GM10847 (cell line): ENCODE measurements around the gene TMEM18.

ENCODE experiments used
- POLR2A ChIP-seq: IDR thresholded peaks from 2 replicates; pipeline ENCODE4 v1.6.1; 2011; ENCODE audit not compliant: insufficient read length; ENCODE audit errors: extremely low read depth

TMEM18 gene

GRCh38 chr2:625415-626333 lies 51.5 kb downstream of the TMEM18 start:
- no peak for TF ChIP-seq POLR2A

DNA sequence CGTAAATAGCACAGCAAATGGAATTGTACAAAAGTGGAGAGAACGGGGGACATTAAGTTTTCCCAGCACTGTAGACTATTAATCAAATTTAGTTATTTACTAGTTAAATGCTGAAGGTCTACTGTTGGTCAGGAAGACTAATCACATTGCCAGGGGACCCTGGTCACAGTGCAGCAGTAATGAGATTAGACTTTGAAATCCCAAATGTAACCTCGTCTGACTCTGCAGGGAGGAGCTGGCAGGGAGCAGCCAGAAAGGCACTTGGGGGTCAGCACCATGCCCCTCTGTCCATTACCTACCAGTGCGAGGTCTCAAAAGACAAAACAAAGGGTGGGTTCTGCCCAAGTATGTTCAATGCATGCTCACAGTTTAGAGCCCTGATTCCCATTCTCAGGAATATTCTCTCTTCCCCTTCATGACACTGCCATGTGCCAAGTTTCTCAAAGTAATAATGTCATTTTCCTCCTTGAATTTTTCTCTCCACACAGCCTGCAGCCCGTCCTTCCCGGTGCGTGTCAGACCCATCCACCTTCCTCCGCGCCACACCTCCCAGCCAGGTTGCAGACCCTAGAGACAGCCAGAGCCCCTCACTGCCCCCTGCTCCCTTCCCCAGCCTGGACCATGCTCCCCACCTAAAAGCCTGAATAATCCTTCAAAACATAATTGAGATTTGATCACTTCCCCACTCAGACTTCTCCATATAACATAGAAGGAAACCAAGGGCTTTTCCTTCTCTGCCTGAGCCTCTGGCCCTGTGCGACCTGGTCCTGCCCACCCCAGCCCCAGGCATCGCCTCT lies 52.5 kb downstream of the TMEM18 start:
- no peak for TF ChIP-seq POLR2A

- TF ChIP-seq POLR2A = no peak
Observed at GRCh38 chr2:624096-624495, 53.1 kb downstream of the TMEM18 start.

GRCh38 chr2:623130-623922 lies 53.9 kb downstream of the TMEM18 start:
- no peak for TF ChIP-seq POLR2A

GRCh38 chr2:622357-622756 lies 54.8 kb downstream of the TMEM18 start:
- no peak for TF ChIP-seq POLR2A

GRCh38 chr2:621303-622099 lies 55.7 kb downstream of the TMEM18 start:
- TF ChIP-seq POLR2A = no peak

DNA sequence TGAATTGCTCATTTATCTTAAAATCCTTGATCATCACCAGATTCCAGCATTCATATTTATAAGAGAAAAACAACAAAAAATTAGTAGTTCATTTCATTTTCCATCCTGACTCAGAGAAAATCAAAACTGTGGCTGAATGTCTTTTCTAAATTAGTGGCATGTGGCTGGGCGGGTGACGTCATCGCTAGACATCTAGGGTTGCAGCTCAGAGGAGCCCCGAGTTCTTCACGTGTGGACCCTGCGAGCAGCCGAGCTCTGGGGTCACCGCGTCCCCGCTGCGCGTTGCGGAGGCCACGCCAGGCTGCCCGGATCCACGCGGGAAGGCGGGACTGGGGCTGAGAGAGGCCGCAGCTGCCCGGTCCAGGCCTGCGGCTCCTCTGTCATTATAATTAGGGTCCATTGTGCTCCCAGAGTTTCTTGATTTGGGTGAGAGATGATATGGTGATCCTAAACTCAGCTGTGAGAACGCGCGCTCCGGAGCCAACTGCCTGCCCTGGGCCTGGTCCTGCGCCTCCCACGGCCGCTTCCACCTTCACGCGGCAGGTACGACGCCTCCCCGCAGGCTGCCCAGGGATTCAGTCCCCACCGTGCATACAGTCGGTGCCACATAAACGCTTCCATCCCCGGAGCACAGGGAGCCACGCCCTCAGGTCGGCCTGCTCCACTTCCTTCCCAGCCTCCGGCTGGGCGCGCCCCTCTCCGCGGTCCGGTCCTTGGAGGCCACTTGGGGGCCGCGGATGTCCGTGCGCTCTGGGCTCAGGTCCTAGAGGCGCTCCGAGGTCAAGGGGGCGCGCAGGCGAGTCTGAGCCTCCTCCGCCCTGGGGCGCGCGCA lies 56.5 kb downstream of the TMEM18 start:
- no peak for TF ChIP-seq POLR2A

GRCh38 chr2:620004-620403 lies 57.2 kb downstream of the TMEM18 start:
- TF ChIP-seq POLR2A = no peak

- TF ChIP-seq POLR2A = no peak
Observed at GRCh38 chr2:618422-618990, 58.7 kb downstream of the TMEM18 start.

DNA sequence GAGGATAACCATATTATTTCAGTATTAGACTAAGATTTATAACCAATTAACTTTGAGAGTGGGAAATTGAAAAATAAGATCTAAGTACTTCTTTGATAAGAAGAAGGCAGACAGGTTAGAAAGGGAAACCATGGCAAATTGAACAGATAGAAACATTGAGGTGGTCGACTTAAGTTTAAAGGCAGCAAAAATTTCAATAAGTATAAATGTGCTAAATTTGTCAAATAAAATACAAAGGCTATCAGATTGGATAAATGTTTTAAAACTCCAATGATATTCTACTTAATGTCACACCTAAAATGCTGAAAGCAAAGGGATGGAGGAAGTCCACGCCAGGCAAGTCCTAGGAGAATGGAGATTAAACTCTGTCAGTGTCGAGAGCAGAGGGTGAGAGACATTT lies 59.2 kb downstream of the TMEM18 start:
- no peak for TF ChIP-seq POLR2A
